GM13976 (cell line): ENCODE data around the gene SI.

Experiments
- DNase-seq: peaks from one replicate; pipeline ENCODE4 v3.0.0; 2012; ENCODE audit warnings: low spot score
- in situ Hi-C: fragments of 300-500 bp; cut with MboI; formaldehyde crosslinking; loops from one replicate; pipeline ENCODE4 v1.12.0; 2022; ENCODE audit warnings: low sequenced_read_pairs, mixed read lengths, inconsistent platforms; ENCODE audit not compliant: unreplicated experiment
- TF ChIP-seq, protein P1 (sequence below): IDR thresholded peaks from 2 replicates; pipeline ENCODE4 v1.5.1; 2012; ENCODE audit warnings: borderline replicate concordance, mild to moderate bottlenecking; ENCODE audit not compliant: insufficient read depth; ENCODE audit errors: extremely low read depth, missing control alignments, control extremely low read depth

SI gene

DNA sequence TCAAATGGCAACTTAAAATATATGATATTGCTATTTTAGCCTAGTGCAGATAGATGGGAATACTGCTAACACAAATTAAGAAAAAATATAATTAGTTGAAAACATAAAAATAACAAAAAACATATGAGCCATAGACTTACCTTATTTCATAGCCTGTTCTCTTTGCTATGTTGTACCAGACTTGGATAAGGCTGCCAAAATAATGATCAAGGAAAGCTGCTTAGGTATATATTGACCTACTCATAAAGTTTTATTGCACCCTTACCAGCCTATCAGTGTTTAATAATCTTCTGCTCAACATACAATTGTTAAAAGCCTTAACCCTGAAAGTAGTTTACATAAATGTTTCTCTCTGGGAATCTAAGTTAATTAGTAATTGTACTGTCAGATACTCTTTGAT, at the start of gene SI:
Gene SI, minus strand, starts transcription at position 204 of the 400 bp plus-strand sequence. CDS start 2,484 bp downstream, outside the sequence.
- in situ Hi-C loops = no loop called here
- DNase-seq = no peak
- TF ChIP-seq, protein P1, sequence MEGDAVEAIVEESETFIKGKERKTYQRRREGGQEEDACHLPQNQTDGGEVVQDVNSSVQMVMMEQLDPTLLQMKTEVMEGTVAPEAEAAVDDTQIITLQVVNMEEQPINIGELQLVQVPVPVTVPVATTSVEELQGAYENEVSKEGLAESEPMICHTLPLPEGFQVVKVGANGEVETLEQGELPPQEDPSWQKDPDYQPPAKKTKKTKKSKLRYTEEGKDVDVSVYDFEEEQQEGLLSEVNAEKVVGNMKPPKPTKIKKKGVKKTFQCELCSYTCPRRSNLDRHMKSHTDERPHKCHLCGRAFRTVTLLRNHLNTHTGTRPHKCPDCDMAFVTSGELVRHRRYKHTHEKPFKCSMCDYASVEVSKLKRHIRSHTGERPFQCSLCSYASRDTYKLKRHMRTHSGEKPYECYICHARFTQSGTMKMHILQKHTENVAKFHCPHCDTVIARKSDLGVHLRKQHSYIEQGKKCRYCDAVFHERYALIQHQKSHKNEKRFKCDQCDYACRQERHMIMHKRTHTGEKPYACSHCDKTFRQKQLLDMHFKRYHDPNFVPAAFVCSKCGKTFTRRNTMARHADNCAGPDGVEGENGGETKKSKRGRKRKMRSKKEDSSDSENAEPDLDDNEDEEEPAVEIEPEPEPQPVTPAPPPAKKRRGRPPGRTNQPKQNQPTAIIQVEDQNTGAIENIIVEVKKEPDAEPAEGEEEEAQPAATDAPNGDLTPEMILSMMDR = no peak

DNA sequence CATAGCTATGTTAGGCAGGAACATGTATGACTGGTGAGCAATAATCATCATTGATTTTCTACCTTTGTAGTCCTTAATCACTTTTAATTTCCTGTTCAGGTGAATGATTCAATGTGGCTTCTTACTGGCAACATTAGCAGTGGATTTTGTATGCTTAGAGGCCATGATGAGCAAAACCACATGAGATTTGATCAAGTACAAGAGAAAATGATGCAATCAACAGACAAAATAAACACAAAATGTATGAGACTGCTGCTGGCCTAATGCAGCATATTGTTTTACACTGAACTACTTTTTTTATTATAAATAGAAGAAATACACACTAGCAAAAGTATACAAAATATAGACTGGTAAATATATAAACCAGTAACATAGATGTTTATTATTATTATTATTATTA, 47.5 kb upstream of the SI start:
- DNase-seq = no peak
- TF ChIP-seq, protein P1 = no peak
- in situ Hi-C loops = no loop called here

DNA sequence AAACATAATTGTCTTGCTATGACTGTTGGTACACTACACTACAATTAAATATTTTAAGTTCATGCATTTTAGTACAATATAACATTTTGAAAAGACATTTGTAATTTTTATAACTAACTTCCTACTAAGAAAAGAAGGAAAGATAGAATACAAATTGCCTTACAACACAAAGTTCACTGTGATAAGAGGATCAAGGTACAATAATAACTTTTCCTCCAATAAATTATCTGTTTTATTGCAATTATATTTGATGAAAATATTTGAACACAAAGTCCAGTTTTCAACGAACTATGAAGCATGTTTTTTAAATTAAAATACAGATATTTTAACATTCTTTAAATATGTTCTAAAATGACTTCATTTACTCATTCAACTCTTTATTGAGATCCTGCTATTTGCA, 33.1 kb upstream of the SI start:
- no peak for DNase-seq
- TF ChIP-seq, protein P1 = no peak
- in situ Hi-C loops = no loop called here

DNA sequence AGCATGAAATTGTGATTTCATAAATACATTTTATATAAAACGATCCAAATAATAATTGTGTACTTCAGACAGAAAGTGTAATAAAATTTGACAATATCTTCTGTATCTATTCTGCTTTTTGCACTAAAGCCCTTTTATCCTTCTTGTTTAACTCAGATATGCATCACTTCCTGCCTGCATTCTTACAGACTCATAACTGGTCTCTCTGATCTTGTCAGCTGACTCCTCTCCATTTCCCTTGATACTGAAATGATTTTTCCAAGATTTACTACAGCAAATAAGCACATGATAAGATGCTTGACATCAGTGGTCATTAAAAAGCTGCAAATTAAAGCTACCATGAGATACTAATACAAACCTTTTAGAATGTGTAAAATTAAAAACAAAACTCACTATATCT, 25.3 kb upstream of the SI start:
- no peak for DNase-seq
- TF ChIP-seq, protein P1 = no peak
- in situ Hi-C loops = no loop called here

DNA sequence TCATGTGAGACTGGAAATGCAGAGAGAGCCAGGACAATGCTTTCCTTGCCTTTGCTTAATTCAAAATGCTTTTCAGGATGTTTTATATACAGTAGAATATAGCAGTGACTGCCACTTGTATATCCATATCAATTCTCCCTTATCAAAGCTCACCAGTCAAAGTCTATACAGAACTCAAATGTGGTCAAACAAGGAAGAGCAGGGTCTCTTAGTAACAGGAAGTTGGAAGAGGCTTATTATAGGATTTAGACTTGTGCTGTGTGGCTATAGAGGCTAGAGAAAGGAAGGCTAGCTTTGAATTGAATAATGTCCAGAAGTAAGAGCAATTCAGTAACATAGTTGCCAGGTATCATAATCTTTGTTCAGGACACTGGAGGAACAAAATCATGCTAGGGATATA, 4.4 kb upstream of the SI start:
- DNase-seq = no peak
- in situ Hi-C loops = no loop called here
- TF ChIP-seq, protein P1 = no peak

DNA sequence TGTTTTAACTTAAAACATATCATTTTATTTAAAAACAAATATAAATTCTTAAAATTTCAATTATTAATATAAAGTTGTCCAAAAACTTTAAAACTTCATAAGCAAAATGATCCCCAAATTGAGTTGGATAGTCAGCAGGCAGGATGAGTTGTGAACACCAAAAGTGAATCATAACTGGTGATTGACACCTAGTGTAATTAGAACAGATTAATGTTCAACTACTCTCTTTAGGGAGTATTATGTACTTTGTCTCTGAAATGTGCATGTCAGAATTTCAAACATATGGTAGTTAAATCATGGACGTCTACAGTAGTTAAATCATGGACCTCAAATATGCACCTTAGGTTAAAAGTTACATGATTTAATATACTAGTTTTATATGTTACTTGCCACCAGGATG, 2.9 kb upstream of the SI start:
- TF ChIP-seq, protein P1 = no peak
- DNase-seq = no peak
- in situ Hi-C loops = no loop called here

DNA sequence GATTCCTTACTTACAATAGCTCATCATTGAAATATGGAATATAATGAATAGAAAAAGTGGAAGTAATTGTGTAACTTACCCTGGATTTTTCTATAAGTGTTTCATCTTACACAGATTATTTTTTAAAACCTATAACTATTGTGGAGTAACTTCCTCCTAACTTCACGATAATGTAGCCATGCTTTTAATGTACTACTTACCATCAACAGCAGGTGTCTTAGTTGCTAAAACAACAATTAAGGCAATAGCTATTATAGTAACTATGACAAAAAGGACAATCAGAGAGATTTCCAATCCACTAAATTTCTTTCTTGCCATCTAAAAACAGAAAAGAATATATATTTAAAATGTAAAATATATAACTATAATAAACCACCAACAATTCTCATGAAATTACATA, 2.6 kb downstream of the SI start:
- in situ Hi-C loops = no loop called here
- TF ChIP-seq, protein P1 = no peak
- no peak for DNase-seq
